ENCODE data around the gene SETD2.

SETD2 gene

DNA sequence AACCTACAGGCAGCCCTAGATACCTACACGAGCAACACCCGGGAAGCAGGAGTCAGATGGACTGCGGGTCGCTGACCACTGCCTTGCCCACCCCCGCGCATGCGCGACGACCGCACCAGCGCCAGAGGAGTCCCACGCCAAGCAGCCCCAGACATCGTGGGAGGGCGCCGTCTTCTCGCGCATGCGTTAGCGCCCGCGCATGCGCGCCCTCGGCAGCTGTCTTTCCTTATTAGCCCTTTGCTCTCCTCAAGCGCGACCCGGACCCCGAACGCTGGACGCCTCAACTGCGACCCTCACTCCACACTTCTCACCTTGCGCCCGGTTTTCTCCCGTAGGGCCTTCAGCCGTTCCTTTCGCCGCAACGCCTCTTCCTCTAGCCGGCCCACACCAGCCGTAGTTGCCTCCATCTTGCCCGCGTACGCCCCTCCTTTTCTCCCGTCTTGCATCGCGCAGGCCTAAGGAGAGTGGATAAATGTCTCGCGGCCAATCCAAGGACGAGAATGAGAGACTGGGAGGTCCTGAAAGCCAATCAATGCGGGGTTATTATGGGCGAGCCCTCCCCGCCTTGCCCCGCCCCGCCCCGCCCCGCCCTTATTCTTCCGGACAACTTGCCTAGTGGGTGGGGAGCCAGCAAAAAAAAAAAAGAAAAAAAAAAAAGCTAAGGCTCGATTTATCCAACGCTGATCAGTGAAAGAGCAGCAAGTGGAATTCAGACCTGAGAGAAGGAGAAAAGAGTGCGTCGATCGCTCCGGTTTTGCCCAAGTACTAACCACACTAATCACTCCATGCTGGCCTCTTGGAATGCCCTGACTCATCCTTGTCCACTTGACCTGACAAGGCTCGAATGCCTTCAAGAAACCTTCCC is 187.4 kb downstream of the SETD2 start, which contains the start of gene CCDC12:
CCDC12 (minus strand) TSS at position 420 of the 865 bp plus-strand sequence; CDS start at position 407, 13 bp downstream.
- peaks cover 72% of the 10 kb centered on the region for H3K4me1 ChIP-seq (ENCODE audit: insufficient read depth, low read length, severe bottlenecking)

GRCh38 chr3:46974421-46975171 is 189.3 kb downstream of the SETD2 start:
- peaks cover 26% of the 10 kb centered on the region; the same call in 1 of the 2 replicates for H3K36me3 ChIP-seq (ENCODE audit: insufficient read depth, low read length)
- H3K27me3 ChIP-seq (ENCODE audit: insufficient read depth, low read length) = no peaks in the 10 kb centered on the region
- TF ChIP-seq EZH2 (IDR thresholded peaks at IDR 0.05; ENCODE audit: borderline replicate concordance, low read length) = no peak
- TF ChIP-seq, protein P1, sequence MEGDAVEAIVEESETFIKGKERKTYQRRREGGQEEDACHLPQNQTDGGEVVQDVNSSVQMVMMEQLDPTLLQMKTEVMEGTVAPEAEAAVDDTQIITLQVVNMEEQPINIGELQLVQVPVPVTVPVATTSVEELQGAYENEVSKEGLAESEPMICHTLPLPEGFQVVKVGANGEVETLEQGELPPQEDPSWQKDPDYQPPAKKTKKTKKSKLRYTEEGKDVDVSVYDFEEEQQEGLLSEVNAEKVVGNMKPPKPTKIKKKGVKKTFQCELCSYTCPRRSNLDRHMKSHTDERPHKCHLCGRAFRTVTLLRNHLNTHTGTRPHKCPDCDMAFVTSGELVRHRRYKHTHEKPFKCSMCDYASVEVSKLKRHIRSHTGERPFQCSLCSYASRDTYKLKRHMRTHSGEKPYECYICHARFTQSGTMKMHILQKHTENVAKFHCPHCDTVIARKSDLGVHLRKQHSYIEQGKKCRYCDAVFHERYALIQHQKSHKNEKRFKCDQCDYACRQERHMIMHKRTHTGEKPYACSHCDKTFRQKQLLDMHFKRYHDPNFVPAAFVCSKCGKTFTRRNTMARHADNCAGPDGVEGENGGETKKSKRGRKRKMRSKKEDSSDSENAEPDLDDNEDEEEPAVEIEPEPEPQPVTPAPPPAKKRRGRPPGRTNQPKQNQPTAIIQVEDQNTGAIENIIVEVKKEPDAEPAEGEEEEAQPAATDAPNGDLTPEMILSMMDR (IDR thresholded peaks at IDR 0.05; ENCODE audit: low read length) = no peak
- H3K9ac ChIP-seq (ENCODE audit: low read length) = peak overlapping the region; percentile 36; the same call in 1 of the 2 replicates
- H3K9me2 ChIP-seq (ENCODE audit: low read depth, low read length) = no peaks in the 10 kb centered on the region
- H3F3A ChIP-seq (ENCODE audit: insufficient read depth, low read length) = no peaks in the 10 kb centered on the region; the same call in 1 of the 2 replicates
- H3K79me2 ChIP-seq (ENCODE audit: insufficient read depth, low read length) = peaks cover 64% of the 10 kb centered on the region
- H3K4me2 ChIP-seq (ENCODE audit: low read length) = peak overlapping the region; percentile 64
- peak overlapping the region; percentile 80 for H3K27ac ChIP-seq (ENCODE audit: low read depth, low read length, poor library complexity, severe bottlenecking)
- H4K20me1 ChIP-seq (ENCODE audit: insufficient read depth, low read length) = no peaks in the 10 kb centered on the region; the same call in 1 of the 2 replicates
- no peaks in the 10 kb centered on the region for H3K9me3 ChIP-seq (ENCODE audit: low read length)
- peak overlapping the region; percentile 79 for H3K4me3 ChIP-seq (ENCODE audit: low read depth, low read length, poor library complexity, severe bottlenecking)
- H3K4me1 ChIP-seq (ENCODE audit: insufficient read depth, low read length, severe bottlenecking) = peaks cover 80% of the 10 kb centered on the region
- no peak overlapping the region for H2AFZ ChIP-seq (ENCODE audit: low read length)

More for the DNA sequence above, 187.4 kb downstream of the SETD2 start, which contains the start of gene CCDC12:
- Histone ChIP-seq H2AFZ (ENCODE audit: low read length) (no peak within 1 kb of the TSS), H3K36me3 (ENCODE audit: insufficient read depth, low read length) (peaks cover 13% of the 10 kb centered on the region; the same call in 1 of the 2 replicates), H3K27ac (ENCODE audit: low read depth, low read length, poor library complexity, severe bottlenecking) (peak within 1 kb of the TSS; percentile 85), H3K27me3 (ENCODE audit: insufficient read depth, low read length) (no peaks in the 10 kb centered on the region), H3K9me2 (ENCODE audit: low read depth, low read length) (no peaks in the 10 kb centered on the region), H3K9me3 (ENCODE audit: low read length) (no peaks in the 10 kb centered on the region), H3K4me2 (ENCODE audit: low read length) (peak within 1 kb of the TSS; percentile 85), H4K20me1 (ENCODE audit: insufficient read depth, low read length) (no peaks in the 10 kb centered on the region; the same call in 1 of the 2 replicates), H3K4me3 (ENCODE audit: low read depth, low read length, poor library complexity, severe bottlenecking) (peak within 1 kb of the TSS; percentile 79), H3F3A (ENCODE audit: insufficient read depth, low read length) (no peaks in the 10 kb centered on the region; the same call in 1 of the 2 replicates), H3K9ac (ENCODE audit: low read length) (peak within 1 kb of the TSS; percentile 76), H3K79me2 (ENCODE audit: insufficient read depth, low read length) (peaks cover 48% of the 10 kb centered on the region)
- TF ChIP-seq, protein P1 (IDR thresholded peaks at IDR 0.05; ENCODE audit: low read length) = no peak
- TF ChIP-seq EZH2 (IDR thresholded peaks at IDR 0.05; ENCODE audit: borderline replicate concordance, low read length) = no peak

- Histone ChIP-seq H3K27me3 (ENCODE audit: insufficient read depth, low read length) (no peaks in the 10 kb centered on the region), H2AFZ (ENCODE audit: low read length) (no peak overlapping the region), H3K4me3 (ENCODE audit: low read depth, low read length, poor library complexity, severe bottlenecking) (no peak overlapping the region), H3K79me2 (ENCODE audit: insufficient read depth, low read length) (peaks cover 86% of the 10 kb centered on the region), H3K9ac (ENCODE audit: low read length) (no peak overlapping the region), H3F3A (ENCODE audit: insufficient read depth, low read length) (no peaks in the 10 kb centered on the region; the same call in 1 of the 2 replicates), H3K9me2 (ENCODE audit: low read depth, low read length) (no peaks in the 10 kb centered on the region), H3K36me3 (ENCODE audit: insufficient read depth, low read length) (peaks cover 36% of the 10 kb centered on the region; the same call in 1 of the 2 replicates), H3K4me1 (ENCODE audit: insufficient read depth, low read length, severe bottlenecking) (peaks cover 83% of the 10 kb centered on the region), H3K27ac (ENCODE audit: low read depth, low read length, poor library complexity, severe bottlenecking) (peak overlapping the region; percentile 70), H3K4me2 (ENCODE audit: low read length) (peak overlapping the region; percentile 46), H3K9me3 (ENCODE audit: low read length) (no peaks in the 10 kb centered on the region), H4K20me1 (ENCODE audit: insufficient read depth, low read length) (no peaks in the 10 kb centered on the region; the same call in 1 of the 2 replicates)
- TF ChIP-seq, protein P1 (IDR thresholded peaks at IDR 0.05; ENCODE audit: low read length) = no peak
- no peak for TF ChIP-seq EZH2 (IDR thresholded peaks at IDR 0.05; ENCODE audit: borderline replicate concordance, low read length)
Observed at GRCh38 chr3:46972396-46972795, 191.5 kb downstream of the SETD2 start.

All from OCI-LY1 (cell line).